GM12875 (cell line): ENCODE data around the gene HSPB1.
"Not testable (repeated sequence)": the region's sequence is repeated elsewhere in the genome, so short reads cannot be mapped to it uniquely, and the experiment has no call there.

ENCODE experiments used
- H3K4me3 ChIP-seq: one replicate; pipeline ENCODE4 v1.5.1; 2011; ENCODE audit warnings: low read depth, low read length, control low read depth
- TF ChIP-seq, protein P1 (sequence below): IDR thresholded peaks from 2 replicates; pipeline ENCODE4 v1.5.1; 2011; ENCODE audit warnings: low read depth, mild to moderate bottlenecking, control low read depth, inconsistent platforms, low read length, moderate library complexity, borderline replicate concordance; ENCODE audit not compliant: insufficient read depth

Gene HSPB1

DNA sequence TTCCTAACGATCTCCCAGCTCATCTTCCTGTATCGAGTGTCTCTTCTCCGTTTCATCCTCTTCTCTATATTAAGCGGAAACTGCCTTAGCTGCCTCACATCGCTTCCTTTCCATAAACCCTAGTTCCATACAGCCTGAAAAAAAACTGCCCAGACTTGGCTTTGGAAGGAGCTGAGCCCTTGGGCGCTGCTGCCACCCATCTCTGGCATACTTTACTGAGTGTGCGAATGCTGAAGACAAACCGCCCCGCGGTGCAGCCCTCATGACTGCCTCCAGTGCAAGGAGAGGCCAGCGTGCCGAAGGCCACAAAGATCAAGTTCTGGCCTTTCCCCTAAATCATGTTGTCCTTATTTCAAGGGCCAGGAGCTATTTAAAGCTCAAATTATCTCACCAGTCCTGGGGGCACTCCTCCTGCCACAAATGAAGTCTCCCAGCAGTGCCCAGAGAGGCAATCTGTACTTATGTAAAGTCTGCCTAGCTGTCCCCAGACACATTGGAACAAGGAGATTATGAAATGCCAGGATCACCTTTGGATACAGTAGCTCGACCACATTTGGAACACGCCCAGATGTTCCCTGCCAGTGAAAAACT lies 31.1 kb downstream of the HSPB1 start:
- TF ChIP-seq, protein P1, sequence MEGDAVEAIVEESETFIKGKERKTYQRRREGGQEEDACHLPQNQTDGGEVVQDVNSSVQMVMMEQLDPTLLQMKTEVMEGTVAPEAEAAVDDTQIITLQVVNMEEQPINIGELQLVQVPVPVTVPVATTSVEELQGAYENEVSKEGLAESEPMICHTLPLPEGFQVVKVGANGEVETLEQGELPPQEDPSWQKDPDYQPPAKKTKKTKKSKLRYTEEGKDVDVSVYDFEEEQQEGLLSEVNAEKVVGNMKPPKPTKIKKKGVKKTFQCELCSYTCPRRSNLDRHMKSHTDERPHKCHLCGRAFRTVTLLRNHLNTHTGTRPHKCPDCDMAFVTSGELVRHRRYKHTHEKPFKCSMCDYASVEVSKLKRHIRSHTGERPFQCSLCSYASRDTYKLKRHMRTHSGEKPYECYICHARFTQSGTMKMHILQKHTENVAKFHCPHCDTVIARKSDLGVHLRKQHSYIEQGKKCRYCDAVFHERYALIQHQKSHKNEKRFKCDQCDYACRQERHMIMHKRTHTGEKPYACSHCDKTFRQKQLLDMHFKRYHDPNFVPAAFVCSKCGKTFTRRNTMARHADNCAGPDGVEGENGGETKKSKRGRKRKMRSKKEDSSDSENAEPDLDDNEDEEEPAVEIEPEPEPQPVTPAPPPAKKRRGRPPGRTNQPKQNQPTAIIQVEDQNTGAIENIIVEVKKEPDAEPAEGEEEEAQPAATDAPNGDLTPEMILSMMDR: no peak
- no peak overlapping the region for H3K4me3 ChIP-seq

DNA sequence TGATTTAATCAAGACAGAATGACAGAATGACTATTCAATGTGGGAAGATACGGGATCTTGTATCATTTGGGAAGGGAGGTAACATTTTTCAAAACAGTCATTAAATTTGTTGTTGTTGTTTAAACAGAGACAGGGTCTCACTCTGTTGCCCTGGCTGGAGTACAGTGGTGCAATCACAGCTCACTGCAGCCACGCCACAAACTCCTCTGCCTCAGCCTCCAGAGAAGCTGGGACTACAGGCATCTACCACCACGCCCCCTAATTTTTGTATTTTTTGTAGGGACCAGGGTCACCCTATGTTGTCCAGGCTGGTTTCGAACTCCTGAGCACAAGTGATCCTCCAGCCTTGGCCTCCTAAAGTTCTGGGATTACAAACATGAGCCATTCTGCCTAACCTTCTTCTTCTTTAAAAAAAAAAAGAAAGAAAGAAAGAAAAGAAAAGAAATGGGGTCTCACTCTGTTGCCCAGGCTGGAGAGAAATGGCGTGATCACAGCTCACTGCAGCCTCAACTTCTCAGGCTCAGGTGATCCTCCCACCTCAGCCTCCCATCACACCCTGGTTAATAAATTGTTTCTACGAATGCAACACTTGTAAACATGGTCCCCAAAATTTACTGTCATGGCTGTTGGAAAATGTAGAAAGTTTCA lies 32.0 kb downstream of the HSPB1 start:
- no peak overlapping the region for H3K4me3 ChIP-seq
- TF ChIP-seq, protein P1: no peak

DNA sequence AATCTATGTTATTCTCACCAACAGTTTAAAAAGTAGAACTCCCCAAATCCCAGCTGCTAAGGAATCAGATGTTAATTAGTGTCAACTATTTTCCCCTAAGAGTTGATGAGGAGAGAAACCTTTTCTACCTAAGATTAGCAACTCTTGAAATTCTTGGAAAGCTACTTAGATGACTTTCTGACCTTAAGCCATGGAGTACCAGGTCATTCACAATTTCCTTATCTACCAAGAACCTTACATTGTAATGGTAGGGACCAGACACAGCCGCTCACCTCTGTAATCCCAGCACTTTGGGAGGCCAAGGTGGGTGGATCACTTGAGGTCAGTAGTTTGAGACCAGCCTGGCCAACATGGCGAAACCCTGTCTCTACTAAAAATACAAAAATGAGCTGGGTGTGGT lies 32.9 kb downstream of the HSPB1 start:
- H3K4me3 ChIP-seq: not testable (repeated sequence)

DNA sequence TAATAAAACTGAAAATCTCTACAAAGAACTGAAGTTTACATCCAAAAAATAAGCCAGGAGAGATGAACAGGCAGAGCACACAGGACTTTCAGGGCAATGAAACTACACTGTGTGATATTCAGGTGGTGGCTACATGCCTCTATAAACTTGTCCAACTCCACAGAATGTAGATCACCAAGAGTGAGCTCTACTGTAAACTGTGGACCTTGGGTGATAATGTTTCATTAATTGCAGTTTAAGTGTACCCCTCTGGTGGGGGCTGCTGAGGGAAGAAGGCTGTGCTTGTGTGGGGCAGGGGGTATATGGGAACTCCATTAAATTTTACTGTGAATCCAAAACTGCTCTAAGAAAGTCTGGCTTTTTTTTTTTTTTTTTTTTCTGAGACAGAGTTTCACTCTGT lies 33.6 kb downstream of the HSPB1 start:
- TF ChIP-seq, protein P1: no peak
- H3K4me3 ChIP-seq: no peak overlapping the region

DNA sequence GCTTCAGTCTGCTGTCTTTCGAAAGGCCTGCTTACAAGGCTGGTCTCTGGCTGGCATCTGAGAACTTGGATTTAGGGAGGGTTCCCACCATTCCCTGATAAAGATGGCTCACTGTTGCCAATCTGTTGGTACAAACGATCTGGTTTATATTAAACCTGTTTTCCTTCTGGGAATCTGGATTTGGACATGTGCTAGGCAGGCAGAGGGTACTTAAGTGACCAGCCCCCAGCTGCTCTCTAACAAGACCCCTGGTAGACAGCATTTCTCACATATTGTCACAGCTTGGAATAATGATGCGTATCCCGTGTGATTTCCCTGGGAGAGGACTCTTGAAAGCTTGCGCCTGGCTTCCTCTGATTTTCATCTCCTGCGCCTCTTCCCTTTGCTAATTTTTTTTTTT lies 34.7 kb downstream of the HSPB1 start:
- TF ChIP-seq, protein P1: no peak
- H3K4me3 ChIP-seq: no peak overlapping the region

DNA sequence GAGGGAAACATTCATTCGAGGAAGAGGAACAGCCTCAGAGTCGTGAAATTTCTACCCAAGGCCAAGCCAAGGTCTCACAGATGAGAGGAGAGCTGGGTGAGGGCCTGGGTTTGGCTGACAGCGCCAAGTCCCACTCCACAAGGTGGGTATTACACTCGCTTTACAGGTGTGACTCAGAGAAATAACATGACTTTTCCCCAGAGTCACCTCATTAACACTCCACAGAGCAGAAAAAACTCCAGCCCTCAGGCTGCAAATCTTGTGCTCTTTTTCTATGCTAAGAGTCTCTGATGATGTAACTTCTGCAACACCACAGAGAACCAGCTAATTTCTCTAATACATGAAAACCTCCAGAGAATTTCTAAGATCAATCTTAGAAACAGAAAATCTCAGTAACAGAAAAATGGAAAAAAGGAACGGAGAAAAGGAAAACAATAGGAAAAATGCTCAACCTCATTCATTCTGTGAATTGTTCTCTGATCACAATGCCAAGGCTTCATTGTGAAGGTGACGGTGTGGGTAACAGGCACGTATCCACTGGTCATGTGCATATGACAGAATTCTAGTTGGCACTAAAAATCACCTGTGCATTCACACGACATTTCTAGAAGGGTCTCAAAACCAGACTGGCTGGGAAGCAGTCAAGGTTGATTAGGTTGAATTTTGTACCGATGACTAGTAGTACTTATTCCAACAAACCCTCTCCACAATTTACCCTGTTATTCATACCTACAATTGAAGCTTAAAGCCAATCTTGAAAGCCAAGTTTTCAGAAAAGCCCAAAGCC lies 36.0 kb downstream of the HSPB1 start:
- H3K4me3 ChIP-seq: no peak overlapping the region
- TF ChIP-seq, protein P1: no peak

DNA sequence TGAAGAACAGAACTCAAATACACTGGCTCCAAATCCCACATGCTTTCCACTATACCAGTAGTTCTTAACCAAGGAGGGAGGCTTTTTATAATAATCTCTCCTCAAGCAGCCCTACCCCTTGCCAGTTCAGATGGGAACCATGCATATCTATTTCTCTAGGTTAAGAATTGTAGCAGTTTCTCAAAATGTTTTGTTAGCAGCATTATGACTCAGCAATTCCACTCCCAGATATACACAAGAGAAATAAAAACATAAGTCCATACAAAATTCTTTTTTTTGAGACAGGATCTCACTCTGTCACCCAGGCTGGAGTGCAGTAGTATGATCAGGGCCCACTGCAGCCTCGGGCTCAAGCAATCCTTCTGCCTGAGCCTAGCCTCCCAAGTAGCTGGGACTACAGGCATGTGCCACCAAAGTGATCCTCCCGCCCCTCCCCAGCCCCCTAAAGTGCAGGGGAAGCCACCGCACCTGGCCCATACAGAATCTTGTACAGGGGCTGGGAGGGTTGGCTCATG lies 38.2 kb downstream of the HSPB1 start:
- TF ChIP-seq, protein P1: no peak
- no peak overlapping the region for H3K4me3 ChIP-seq
